Nephron (organoid): ENCODE data around the gene SETD1B.

Experiments used
- H3K27ac Mint-ChIP-seq, 3 experiments: 2 replicates each; pipeline ENCODE4 v1.8.0; 2020; ENCODE audit warnings: mixed read lengths in 3 of 3, mild to moderate bottlenecking in 2 of 3, moderate library complexity in 1 of 3
- H3K27me3 Mint-ChIP-seq: 2 replicates; pipeline ENCODE4 v1.8.0; 2021; ENCODE audit warnings: low read depth, mild to moderate bottlenecking, moderate library complexity, mixed read lengths
- H3K36me3 Mint-ChIP-seq: 2 replicates; pipeline ENCODE4 v1.8.0; 2020; ENCODE audit warnings: low read depth, mixed read lengths
- H3K4me1 Mint-ChIP-seq: 2 replicates; pipeline ENCODE4 v1.8.0; 2020; ENCODE audit warnings: mixed read lengths
- H3K4me3 Mint-ChIP-seq, 3 experiments: 2 replicates each; pipeline ENCODE4 v1.8.0; 2020; ENCODE audit warnings: mild to moderate bottlenecking in 3 of 3, mixed read lengths in 3 of 3, moderate library complexity in 2 of 3
- H3K9me3 Mint-ChIP-seq: 2 replicates; pipeline ENCODE4 v1.8.0; 2020; ENCODE audit warnings: mixed read lengths
- CTCF ChIP-seq, 3 experiments: fragments of 200-600 bp; sonication (generic); IDR thresholded peaks; one replicate each; pipeline ENCODE4 v1.5.0; 2021; ENCODE audit warnings: antibody characterized with exemption in 3 of 3; ENCODE audit not compliant: unreplicated experiment in 3 of 3

The SETD1B gene

GRCh38 chr12:121776190-121777098 lies 27.4 kb upstream of the SETD1B start:
- Mint-ChIP-seq H3K4me1 (peaks cover 19% of the 10 kb centered on the region), H3K27me3 (no peaks in the 10 kb centered on the region), H3K9me3 (no peaks in the 10 kb centered on the region), H3K36me3 (peaks cover 5% of the 10 kb centered on the region), H3K27ac (no peak overlapping the region), H3K4me3 (no peak overlapping the region)
- peak; percentile 71 to 75 (median 72) for TF ChIP-seq CTCF (IDR thresholded peaks at IDR 0.05; ENCODE audit: unreplicated experiment in 3 of 3)

GRCh38 chr12:121778567-121779421 lies 25.0 kb upstream of the SETD1B start:
- H3K27ac Mint-ChIP-seq: no peak overlapping the region

GRCh38 chr12:121779422-121779895 lies 24.4 kb upstream of the SETD1B start:
- no peak overlapping the region for H3K27ac Mint-ChIP-seq
- H3K27me3 Mint-ChIP-seq: no peaks in the 10 kb centered on the region
- no peak overlapping the region for H3K4me3 Mint-ChIP-seq
- H3K4me1 Mint-ChIP-seq: peaks cover 17% of the 10 kb centered on the region
- H3K9me3 Mint-ChIP-seq: no peaks in the 10 kb centered on the region
- TF ChIP-seq CTCF (IDR thresholded peaks at IDR 0.05; ENCODE audit: unreplicated experiment in 3 of 3): no peak
- H3K36me3 Mint-ChIP-seq: peaks cover 5% of the 10 kb centered on the region

More at GRCh38 chr12:121778567-121779421, 25.0 kb upstream of the SETD1B start:
- no peak for TF ChIP-seq CTCF (IDR thresholded peaks at IDR 0.05; ENCODE audit: unreplicated experiment in 3 of 3)
- H3K4me3 Mint-ChIP-seq: no peak overlapping the region
- peaks cover 14% of the 10 kb centered on the region for H3K4me1 Mint-ChIP-seq
- peaks cover 5% of the 10 kb centered on the region for H3K36me3 Mint-ChIP-seq
- H3K9me3 Mint-ChIP-seq: no peaks in the 10 kb centered on the region
- H3K27me3 Mint-ChIP-seq: no peaks in the 10 kb centered on the region

- no peak for TF ChIP-seq CTCF (IDR thresholded peaks at IDR 0.05; ENCODE audit: unreplicated experiment in 3 of 3)
- Mint-ChIP-seq H3K27ac (no peak overlapping the region), H3K36me3 (peaks cover 5% of the 10 kb centered on the region), H3K4me3 (no peak overlapping the region), H3K27me3 (peaks cover 3% of the 10 kb centered on the region), H3K4me1 (peaks cover 17% of the 10 kb centered on the region), H3K9me3 (no peaks in the 10 kb centered on the region)
Measured at GRCh38 chr12:121780429-121780828, 23.4 kb upstream of the SETD1B start.

GRCh38 chr12:121781484-121781997 lies 22.3 kb upstream of the SETD1B start:
- peaks cover 3% of the 10 kb centered on the region for H3K27me3 Mint-ChIP-seq
- H3K27ac Mint-ChIP-seq: peak overlapping the region; percentile 57 to 76 (median 75)
- H3K36me3 Mint-ChIP-seq: peaks cover 5% of the 10 kb centered on the region
- H3K9me3 Mint-ChIP-seq: no peaks in the 10 kb centered on the region
- no peak overlapping the region for H3K4me3 Mint-ChIP-seq
- no peak for TF ChIP-seq CTCF (IDR thresholded peaks at IDR 0.05; ENCODE audit: unreplicated experiment in 3 of 3)
- H3K4me1 Mint-ChIP-seq: peaks cover 17% of the 10 kb centered on the region
